K562 (cell line): ENCODE data around the gene LY6G5B. TPM values are rescaled to one million over a fixed set of nuclear protein-coding genes. Genes with fewer than 3 reads are reported as not detected.

Experiments used
- ARHGAP35 ChIP-seq: fragments of 450-650 bp; IDR thresholded peaks from 2 replicates; pipeline ENCODE4 v1.6.1; 2018; ENCODE audit not compliant: partially characterized antibody
- ATF7 ChIP-seq: fragments of 450-650 bp; IDR thresholded peaks from 2 replicates; pipeline ENCODE4 v1.7.1; 2014; ENCODE audit warnings: mild to moderate bottlenecking, moderate library complexity
- CC2D1A ChIP-seq: fragments of 450-650 bp; IDR thresholded peaks from 2 replicates; pipeline ENCODE4 v1.6.1; 2017; ENCODE audit warnings: mild to moderate bottlenecking
- FOXJ3 ChIP-seq: sonication (generic); formaldehyde crosslinking; IDR thresholded peaks from 2 replicates; pipeline ENCODE4 v1.4.0; 2020; ENCODE audit warnings: mild to moderate bottlenecking, missing genetic modification reagents
- MXI1 ChIP-seq: IDR thresholded peaks from 2 replicates; pipeline ENCODE4 v1.6.1; 2011; ENCODE audit warnings: low read depth, mild to moderate bottlenecking, improper control_type of control experiment, low read length
- NUFIP1 ChIP-seq: fragments of 450-650 bp; IDR thresholded peaks from 2 replicates; pipeline ENCODE4 v1.6.1; 2018; ENCODE audit not compliant: partially characterized antibody
- PHF21A ChIP-seq: fragments of 450-650 bp; IDR thresholded peaks from 2 replicates; pipeline ENCODE4 v1.6.1; 2017; ENCODE audit warnings: low read depth, borderline replicate concordance
- POLR3A ChIP-seq: IDR thresholded peaks from 2 replicates; pipeline ENCODE4 v1.6.1; 2011; ENCODE audit warnings: borderline replicate concordance, mild to moderate bottlenecking, moderate library complexity; ENCODE audit not compliant: insufficient read length, insufficient read depth; ENCODE audit errors: extremely low read depth
- PTRF ChIP-seq: fragments of 450-650 bp; IDR thresholded peaks from 2 replicates; pipeline ENCODE4 v1.6.1; 2016; ENCODE audit warnings: mild to moderate bottlenecking, missing genetic modification characterization, missing compliant biosample characterization
- ZBTB40 ChIP-seq, 2 experiments: fragments of 450-650 bp in 1 of 2; sonication (generic) in 1 of 2; formaldehyde crosslinking in 1 of 2; IDR thresholded peaks; 2 replicates each; pipeline versions ENCODE4 v1.7.1 to v1.9.0; 2016 to 2022; ENCODE audit warnings: inconsistent platforms in 1 of 2, mild to moderate bottlenecking in 1 of 2, missing genetic modification reagents in 1 of 2
- ZNF445 ChIP-seq: fragments of 250-450 bp; sonication (Bioruptor Pico); IDR thresholded peaks from 2 replicates; pipeline ENCODE4 v1.4.0; 2020; ENCODE audit warnings: low read depth, mild to moderate bottlenecking, moderate library complexity
- ZNF583 ChIP-seq: fragments of 250-450 bp; sonication (Bioruptor Pico); IDR thresholded peaks from 2 replicates; pipeline ENCODE4 v1.4.0; 2020
- polyA plus RNA-seq, 8 experiments: library from polyadenylated mRNA; depleted of rRNA in 4 of 8; stranded (reverse) in 5 of 8; unstranded in 3 of 8; fragments of >200 nt; fragmentation: Nextera tagmentation in 2 of 8; fragmentation: Illumina TruSeq in 1 of 8; extraction: Ambion mirVana in 2 of 8; extraction: Trizol in 1 of 8; gene quantifications; 2 replicates each; pipeline versions ENCODE4 v1.2.1 to v1.2.3, GENCODE V29; 2011 to 2014; ENCODE audit warnings: inconsistent platforms in 1 of 8, missing spikeins in 1 of 8
- total RNA-seq, 7 experiments: library from RNA; depleted of rRNA in 6 of 7; stranded (reverse); fragments of >200 nt in 6 of 7; fragmentation: Illumina TruSeq in 2 of 7; extraction: Trizol in 2 of 7; gene quantifications; 2 replicates each; pipeline versions ENCODE4 v1.2.1 to v1.2.3, GENCODE V29; 2011 to 2021; ENCODE audit warnings: low replicate concordance in 1 of 7
- TF ChIP-seq, protein P1 (sequence below): fragments of 250-450 bp; sonication (Bioruptor Pico); IDR thresholded peaks from 2 replicates; pipeline ENCODE4 v1.5.0; 2021
- TF ChIP-seq, protein P2 (sequence below): fragments of 450-650 bp; conservative IDR thresholded peaks from 2 replicates; pipeline ENCODE4 v1.6.1; 2016; ENCODE audit warnings: missing genetic modification characterization, low read depth, mild to moderate bottlenecking, missing compliant biosample characterization, moderate library complexity

Gene LY6G5B
- total and polyA plus RNA-seq, 9 of the 15 experiments (the other 6 are each of a cell fraction or from before 2014, with no cell fraction given): 6.0 to 27.0 (median 7.5) TPM

- TF ChIP-seq, protein P1, sequence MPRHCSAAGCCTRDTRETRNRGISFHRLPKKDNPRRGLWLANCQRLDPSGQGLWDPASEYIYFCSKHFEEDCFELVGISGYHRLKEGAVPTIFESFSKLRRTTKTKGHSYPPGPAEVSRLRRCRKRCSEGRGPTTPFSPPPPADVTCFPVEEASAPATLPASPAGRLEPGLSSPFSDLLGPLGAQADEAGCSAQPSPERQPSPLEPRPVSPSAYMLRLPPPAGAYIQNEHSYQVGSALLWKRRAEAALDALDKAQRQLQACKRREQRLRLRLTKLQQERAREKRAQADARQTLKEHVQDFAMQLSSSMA (CRISPR knock-in tag): 0 out of 2 replicates have a peak, but pooled peaks have one; percentile 41
- TF ChIP-seq ZNF583 (CRISPR knock-in tag) (no peak), CC2D1A (no peak), FOXJ3 (CRISPR knock-in tag) (no peak), ZNF445 (no peak), PHF21A (no peak), ATF7 (no peak), NUFIP1 (no peak), POLR3A (no peak), ZBTB40 (IDR thresholded peaks at IDR 0.05) (no peak), ZBTB40 (CRISPR knock-in tag; IDR thresholded peaks at IDR 0.05) (no peak), PTRF (tag) (no peak), MXI1 (no peak), ARHGAP35 (no peak)
- TF ChIP-seq, protein P2, sequence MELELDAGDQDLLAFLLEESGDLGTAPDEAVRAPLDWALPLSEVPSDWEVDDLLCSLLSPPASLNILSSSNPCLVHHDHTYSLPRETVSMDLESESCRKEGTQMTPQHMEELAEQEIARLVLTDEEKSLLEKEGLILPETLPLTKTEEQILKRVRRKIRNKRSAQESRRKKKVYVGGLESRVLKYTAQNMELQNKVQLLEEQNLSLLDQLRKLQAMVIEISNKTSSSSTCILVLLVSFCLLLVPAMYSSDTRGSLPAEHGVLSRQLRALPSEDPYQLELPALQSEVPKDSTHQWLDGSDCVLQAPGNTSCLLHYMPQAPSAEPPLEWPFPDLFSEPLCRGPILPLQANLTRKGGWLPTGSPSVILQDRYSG (tag): no peak
These were observed 19.7 kb downstream of the LY6G5B start (continued) for GRCh38 chr6:31689249-31690110.
